NCI-H1436 treated with DMSO at 0.1 percent for 48 hours (cell line): ENCODE results near the gene CETP.
"Not testable (repeated sequence)": the region's sequence is repeated elsewhere in the genome, so short reads cannot be mapped to it uniquely, and the experiment has no call there.

Experiments
- DNase-seq: peaks from one replicate; lab custom pipeline; 2025; lab: John Stamatoyannopoulos, UW

The CETP gene

GRCh38 chr16:56960681-56961281 is 969 bp upstream of the CETP start:
- DNase-seq: no peak

GRCh38 chr16:56961386-56961785 is 364 bp upstream of the CETP start:
- DNase-seq: no peak

- no peak for DNase-seq
These were observed 2.7 kb downstream of the CETP start for GRCh38 chr16:56964243-56965148.

GRCh38 chr16:56965149-56966092 is 3.7 kb downstream of the CETP start:
- no peak for DNase-seq

GRCh38 chr16:56966093-56966475 is 4.3 kb downstream of the CETP start:
- DNase-seq: no peak

GRCh38 chr16:56967733-56968132 is 6.0 kb downstream of the CETP start:
- DNase-seq: no peak

GRCh38 chr16:56969769-56970168 is 8.0 kb downstream of the CETP start:
- no peak for DNase-seq

GRCh38 chr16:56970934-56971767 is 9.4 kb downstream of the CETP start:
- DNase-seq: no peak

- no peak for DNase-seq
These were observed 10.0 kb downstream of the CETP start for GRCh38 chr16:56971768-56972043.

GRCh38 chr16:56972403-56973293 is 10.9 kb downstream of the CETP start:
- DNase-seq: no peak

- DNase-seq: no peak
These were observed 11.5 kb downstream of the CETP start for GRCh38 chr16:56973294-56973689.

GRCh38 chr16:56973899-56974298 is 12.1 kb downstream of the CETP start:
- not testable (repeated sequence) for DNase-seq

- no peak for DNase-seq
These were observed 13.0 kb downstream of the CETP start for GRCh38 chr16:56974549-56975300.

GRCh38 chr16:56975714-56976113 is 14.0 kb downstream of the CETP start:
- DNase-seq: no peak

- DNase-seq: no peak
These were observed 15.5 kb downstream of the CETP start for GRCh38 chr16:56977216-56977615.

GRCh38 chr16:56977823-56978430 is 16.2 kb downstream of the CETP start:
- DNase-seq: no peak

- no peak for DNase-seq
These were observed 18.4 kb downstream of the CETP start for GRCh38 chr16:56980201-56980535.

- peak; percentile 38 for DNase-seq
These were observed 19.3 kb downstream of the CETP start for GRCh38 chr16:56980792-56981724.
